Esophagus squamous epithelium (tissue), 5 donors: ENCODE data around the gene GLIS2. TPM values are rescaled to one million over a fixed set of nuclear protein-coding genes. Genes with fewer than 3 reads are reported as not detected.
A peak's percentile ranks its signal among the peaks of the same experiment; 100 is the strongest.

Experiments
- DNase-seq: peaks from one replicate; lab custom pipeline; 2025; lab: John Stamatoyannopoulos, UW
- H3K27ac ChIP-seq, 4 donors: fragments of 200-600 bp; sonication (generic); one replicate each; pipeline ENCODE4 v1.5.1; 2016 to 2019; ENCODE audit warnings: mild to moderate bottlenecking in 1 of 4
- H3K27me3 ChIP-seq, 4 donors: fragments of 200-600 bp; sonication (generic); 1 replicate in 3 of 4; 2 replicates in 1 of 4; pipeline versions ENCODE4 v1.5.1 to v1.6.0; 2017 to 2021; ENCODE audit warnings: antibody characterized with exemption in 1 of 4
- H3K36me3 ChIP-seq, 3 donors: fragments of 200-600 bp; sonication (generic); one replicate each; pipeline ENCODE4 v1.5.1; 2016 to 2019
- H3K4me1 ChIP-seq, 3 donors: fragments of 200-600 bp; sonication (generic); one replicate each; pipeline ENCODE4 v1.5.1; 2017 to 2019
- H3K4me3 ChIP-seq, 4 donors: fragments of 200-600 bp; sonication (generic); 1 replicate in 3 of 4; 2 replicates in 1 of 4; pipeline ENCODE4 v1.5.1; 2016 to 2019; ENCODE audit warnings: mild to moderate bottlenecking in 2 of 4, moderate library complexity in 1 of 4
- H3K9me3 ChIP-seq, 3 donors: fragments of 200-600 bp; sonication (generic); one replicate each; pipeline ENCODE4 v1.5.1; 2016 to 2019
- CTCF ChIP-seq, 6 experiments: fragments of 450-650 bp in 4 of 6; fragments of 200-600 bp in 2 of 6; sonication (generic) in 2 of 6; IDR thresholded peaks; one replicate each; pipeline ENCODE4 v1.5.1; 2016 to 2019; ENCODE audit warnings: antibody characterized with exemption in 6 of 6, mild to moderate bottlenecking in 4 of 6, moderate library complexity in 4 of 6
- POLR2A ChIP-seq, 4 donors: fragments of 450-650 bp; IDR thresholded peaks; one replicate each; pipeline ENCODE4 v1.6.1; 2017; ENCODE audit warnings: antibody characterized with exemption in 4 of 4, mild to moderate bottlenecking in 4 of 4, moderate library complexity in 3 of 4
- WGBS, 2 donors: methylation state at CpG; one replicate each; pipeline ENCODE4 v1.1.5; 2018; 5-methylcytosine and 5-hydroxymethylcytosine counted together
- intact Hi-C: fragments of 100-400 bp; cut with DNase I; formaldehyde crosslinking; loops from one replicate; pipeline ENCODE4 v1.15.0; 2022
- total RNA-seq, 4 donors: library from RNA; depleted of rRNA; stranded (reverse); fragments of >200 nt; gene quantifications; one replicate each; pipeline ENCODE4 v1.1.0, GENCODE V29; 2016
- donor health status: DM: yes; HTN: yes; CAD: no.

GLIS2 gene
- total RNA-seq, 4 donors from 2014 or later, result 0.30 to 1.7 (median 0.67) TPM

GRCh38 chr16:4347010-4347409 is 31.1 kb downstream of the GLIS2 start:
- Histone ChIP-seq H3K27ac (peak overlapping the region in 2 of 4 donors; percentile 1 to 54), H3K4me1 (peaks cover 19 to 73% (median 22%) of the 10 kb centered on the region in 3 donors), H3K9me3 (no peaks in the 10 kb centered on the region), H3K4me3 (no peak overlapping the region), H3K27me3 (no peaks in the 10 kb centered on the region), H3K36me3 (peaks cover 0 to 9% (median 0%) of the 10 kb centered on the region in 3 donors)
- TF ChIP-seq CTCF (IDR thresholded peaks at IDR 0.05) (no peak), POLR2A (IDR thresholded peaks at IDR 0.05) (no peak)
- 42 to 79% methylated on average over 5 to 7 of the region's 8 CpGs for WGBS, 2 donors
- intact Hi-C loops, result no loop called here
- DNase-seq, result no peak

GRCh38 chr16:4347765-4348509 is 32.1 kb downstream of the GLIS2 start:
- peaks cover 0 to 5% (median 0%) of the 10 kb centered on the region in 3 donors for H3K36me3 ChIP-seq
- H3K4me1 ChIP-seq, result peaks cover 19 to 70% (median 22%) of the 10 kb centered on the region in 3 donors
- 69 to 71% methylated on average over 10 to 16 of the region's 17 CpGs for WGBS, 2 donors
- intact Hi-C loops, result no loop called here
- TF ChIP-seq POLR2A (IDR thresholded peaks at IDR 0.05) (no peak), CTCF (IDR thresholded peaks at IDR 0.05) (no peak)
- peak overlapping the region in 2 of 4 donors; percentile 1 to 54 for H3K27ac ChIP-seq
- DNase-seq, result no peak
- no peaks in the 10 kb centered on the region for H3K27me3 ChIP-seq
- H3K9me3 ChIP-seq, result no peaks in the 10 kb centered on the region
- no peak overlapping the region for H3K4me3 ChIP-seq

- DNase-seq, result no peak
- H3K4me3 ChIP-seq, result no peak overlapping the region
Observed at GRCh38 chr16:4349332-4349731, 33.5 kb downstream of the GLIS2 start.

GRCh38 chr16:4350365-4350786 is 34.5 kb downstream of the GLIS2 start:
- intact Hi-C loops, result no loop called here

More at GRCh38 chr16:4349332-4349731, 33.5 kb downstream of the GLIS2 start:
- WGBS, 2 donors, result 93 to 97% methylated on average over 1 to 4 of the region's 5 CpGs
- Histone ChIP-seq H3K27ac (no peak overlapping the region), H3K36me3 (peaks cover 0 to 4% (median 0%) of the 10 kb centered on the region in 3 donors), H3K9me3 (no peaks in the 10 kb centered on the region), H3K27me3 (no peaks in the 10 kb centered on the region), H3K4me1 (peaks cover 19 to 67% (median 22%) of the 10 kb centered on the region in 3 donors)
- no peak for TF ChIP-seq CTCF (IDR thresholded peaks at IDR 0.05)
- no peak for TF ChIP-seq POLR2A (IDR thresholded peaks at IDR 0.05)
- intact Hi-C loops, result no loop called here

More at GRCh38 chr16:4350365-4350786, 34.5 kb downstream of the GLIS2 start:
- TF ChIP-seq POLR2A (IDR thresholded peaks at IDR 0.05) (no peak), CTCF (IDR thresholded peaks at IDR 0.05) (no peak)
- Histone ChIP-seq H3K27ac (peak overlapping the region; percentile 73 to 96 (median 90)), H3K4me1 (peaks cover 19 to 59% (median 22%) of the 10 kb centered on the region in 3 donors), H3K36me3 (peaks cover 0 to 13% (median 0%) of the 10 kb centered on the region in 3 donors), H3K4me3 (peak overlapping the region; percentile 67 to 98 (median 92)), H3K27me3 (no peaks in the 10 kb centered on the region), H3K9me3 (no peaks in the 10 kb centered on the region)
- WGBS, 2 donors, result 41 to 46% methylated on average over 16 to 20 of the region's 24 CpGs
- no peak for DNase-seq
